Stimulated activated CD8-positive, alpha-beta memory T cell treated with anti-CD3 and anti-CD28 coated beads, Interleukin-7, amount 100 ng/mL, for 1 hour (primary cell): Measurements from ENCODE around the gene OR2Y1.
"Not testable (repeated sequence)": the region's sequence is repeated elsewhere in the genome, so short reads cannot be mapped to it uniquely, and the experiment has no call there.

ENCODE experiments used
- DNase-seq, 2 donors: peaks; one replicate each; pipeline ENCODE4 v3.0.0-alpha.2; 2020; ENCODE audit warnings: low read depth in 2 of 2

OR2Y1 gene, protein sequence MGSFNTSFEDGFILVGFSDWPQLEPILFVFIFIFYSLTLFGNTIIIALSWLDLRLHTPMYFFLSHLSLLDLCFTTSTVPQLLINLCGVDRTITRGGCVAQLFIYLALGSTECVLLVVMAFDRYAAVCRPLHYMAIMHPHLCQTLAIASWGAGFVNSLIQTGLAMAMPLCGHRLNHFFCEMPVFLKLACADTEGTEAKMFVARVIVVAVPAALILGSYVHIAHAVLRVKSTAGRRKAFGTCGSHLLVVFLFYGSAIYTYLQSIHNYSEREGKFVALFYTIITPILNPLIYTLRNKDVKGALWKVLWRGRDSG

GRCh38 chr5:180739958-180740357 lies at the start of gene OR2Y1:
Gene OR2Y1, minus strand, starts transcription at chr5:180740058. Its CDS starts 0 bp downstream, at chr5:180740058.
- no peak for DNase-seq

DNA sequence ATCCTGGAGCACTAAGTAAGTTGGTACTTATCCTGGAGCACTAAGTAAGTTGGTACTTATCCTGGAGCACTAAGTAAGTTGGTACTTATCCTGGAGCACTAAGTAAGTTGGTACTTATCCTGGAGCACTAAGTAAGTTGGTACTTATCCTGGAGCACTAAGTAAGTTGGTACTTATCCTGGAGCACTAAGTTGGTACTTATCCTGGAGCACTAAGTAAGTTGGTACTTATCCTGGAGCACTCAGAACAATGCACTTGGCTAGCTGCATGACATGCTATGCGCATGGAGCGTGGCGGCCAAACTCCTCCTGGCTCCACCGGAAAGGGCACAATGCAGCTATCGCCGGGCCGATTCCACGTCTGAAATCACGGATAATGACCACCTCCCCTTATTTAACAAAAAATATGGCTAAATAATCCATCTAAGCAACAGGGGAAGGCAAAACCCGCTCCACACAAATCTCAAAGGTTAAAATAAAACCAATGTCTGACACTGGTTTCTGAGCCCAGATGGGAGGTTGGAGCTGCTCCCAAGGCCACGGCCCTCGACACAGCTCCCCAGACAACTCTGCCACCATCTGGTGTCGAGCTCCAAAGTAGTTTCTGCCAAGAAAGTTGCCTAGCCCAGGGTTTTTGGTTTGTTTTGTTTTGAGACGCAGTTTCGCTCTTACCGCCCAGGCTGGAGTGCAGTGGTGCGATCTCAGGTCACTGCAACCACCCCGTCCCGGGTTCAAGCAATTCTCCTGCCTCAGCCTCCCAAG lies 49.0 kb upstream of the OR2Y1 start:
- not testable (repeated sequence) for DNase-seq

GRCh38 chr5:180787711-180788431 lies 48.0 kb upstream of the OR2Y1 start:
- no peak for DNase-seq

- DNase-seq: no peak
Measured at GRCh38 chr5:180786531-180787398, 46.9 kb upstream of the OR2Y1 start.

GRCh38 chr5:180785794-180786221 lies 46.0 kb upstream of the OR2Y1 start:
- DNase-seq: no peak

DNA sequence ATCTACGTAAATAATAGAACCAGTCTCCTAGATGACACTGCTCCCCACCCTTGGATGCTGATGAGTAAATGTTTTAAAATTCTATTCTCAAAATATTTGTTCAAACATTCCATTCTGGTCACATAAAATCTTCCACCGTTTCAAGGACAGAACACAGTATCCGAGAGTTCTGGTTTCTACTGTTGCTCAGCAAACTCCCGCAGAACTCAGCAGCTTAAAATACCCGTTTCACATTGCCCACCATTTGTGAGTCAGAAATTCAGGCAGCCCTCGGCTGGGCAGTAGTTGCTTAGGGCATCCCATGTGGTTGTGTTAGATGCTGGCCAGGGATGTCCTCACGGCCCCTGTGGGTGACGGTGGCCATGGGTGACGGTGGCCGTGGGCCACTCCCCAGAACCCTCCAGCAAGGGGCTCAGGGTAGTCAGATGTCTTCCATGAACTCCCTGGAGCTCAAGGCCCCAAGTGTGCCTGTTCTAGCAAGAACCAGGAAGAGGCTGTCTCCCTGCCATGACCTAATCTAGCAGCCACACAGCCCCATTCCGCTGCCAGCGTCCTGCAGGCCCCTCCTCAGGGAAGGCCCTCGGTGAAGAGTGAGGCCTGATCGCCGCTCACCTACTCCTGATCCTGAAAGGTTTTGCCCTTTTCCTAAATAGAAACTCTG lies 45.4 kb upstream of the OR2Y1 start:
- no peak for DNase-seq

DNA sequence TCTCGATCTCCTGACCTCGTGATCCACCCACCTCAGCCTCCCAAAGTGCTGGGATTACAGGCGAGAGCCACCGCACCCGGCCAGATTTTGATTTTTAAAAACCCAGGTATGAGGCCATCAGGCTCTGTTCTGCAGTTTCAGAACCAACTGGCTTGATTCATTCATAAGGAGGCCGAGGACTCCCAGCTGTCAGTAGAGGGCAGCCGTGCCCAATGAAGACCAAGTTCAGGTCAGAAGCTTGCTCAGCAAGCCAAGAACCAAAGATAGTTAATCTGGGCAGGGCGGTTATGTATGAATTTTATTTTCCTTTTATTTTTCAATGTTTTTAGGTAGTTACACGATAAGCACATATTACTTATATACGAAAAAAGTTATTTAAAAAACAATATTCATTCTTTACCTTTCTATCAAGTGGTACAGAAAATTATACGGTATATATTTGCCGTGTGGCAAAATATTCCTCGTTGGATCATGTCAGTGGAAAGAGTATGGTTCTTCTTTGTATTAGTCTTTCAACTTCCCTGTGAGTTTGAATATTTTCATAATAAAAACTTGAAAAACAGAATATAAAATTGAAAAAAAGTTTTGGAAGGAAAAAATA lies 44.7 kb upstream of the OR2Y1 start:
- peak in 1 of 2 donors; percentile 57 for DNase-seq

GRCh38 chr5:180783340-180784052 lies 43.6 kb upstream of the OR2Y1 start:
- no peak for DNase-seq

- DNase-seq: no peak
Measured at GRCh38 chr5:180782748-180783147, 42.9 kb upstream of the OR2Y1 start.

- not testable (repeated sequence) for DNase-seq
Measured at GRCh38 chr5:180781900-180782326, 42.1 kb upstream of the OR2Y1 start.

GRCh38 chr5:180779985-180780610 lies 40.2 kb upstream of the OR2Y1 start:
- no peak for DNase-seq

DNA sequence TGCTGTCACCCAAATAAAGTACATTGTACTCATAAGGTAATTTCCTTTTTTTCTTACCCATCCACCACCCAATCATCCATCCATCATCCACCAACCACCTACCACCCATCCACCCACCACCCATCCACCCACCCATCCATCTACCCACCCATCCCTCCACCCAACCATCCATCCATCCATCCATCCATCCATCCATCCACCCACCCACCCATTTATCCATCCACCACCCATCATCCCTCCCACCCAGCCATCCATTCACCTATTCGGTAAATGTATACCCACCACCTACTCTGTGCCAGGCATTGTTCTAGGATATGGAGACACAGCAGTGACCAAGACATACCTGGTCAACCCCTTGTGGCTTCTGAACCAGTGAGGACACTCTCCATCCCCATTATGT lies 37.6 kb upstream of the OR2Y1 start:
- no peak for DNase-seq

DNA sequence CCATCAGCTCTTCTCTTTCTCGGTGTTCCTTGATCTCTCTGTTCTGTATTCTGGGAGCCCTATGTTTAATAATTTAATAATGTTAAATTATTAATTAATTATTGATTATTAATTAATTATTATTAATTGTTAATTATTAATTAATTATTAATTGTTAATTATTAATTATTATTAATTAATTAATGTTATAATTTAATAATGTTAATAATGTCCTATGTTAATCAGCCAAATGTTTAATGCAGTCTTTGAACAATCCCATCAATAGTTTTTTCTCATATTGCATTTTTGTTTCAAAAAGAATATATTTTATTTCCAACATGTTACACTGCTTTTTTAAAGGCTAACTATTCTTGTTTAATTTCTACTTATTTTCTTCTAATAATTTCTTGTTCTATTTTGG lies 36.5 kb upstream of the OR2Y1 start:
- no peak for DNase-seq

GRCh38 chr5:180775624-180776023 lies 35.8 kb upstream of the OR2Y1 start:
- no peak for DNase-seq

GRCh38 chr5:180771839-180772238 lies 32.0 kb upstream of the OR2Y1 start:
- DNase-seq: no peak

- no peak for DNase-seq
Measured at GRCh38 chr5:180769821-180770220, 30.0 kb upstream of the OR2Y1 start.

DNA sequence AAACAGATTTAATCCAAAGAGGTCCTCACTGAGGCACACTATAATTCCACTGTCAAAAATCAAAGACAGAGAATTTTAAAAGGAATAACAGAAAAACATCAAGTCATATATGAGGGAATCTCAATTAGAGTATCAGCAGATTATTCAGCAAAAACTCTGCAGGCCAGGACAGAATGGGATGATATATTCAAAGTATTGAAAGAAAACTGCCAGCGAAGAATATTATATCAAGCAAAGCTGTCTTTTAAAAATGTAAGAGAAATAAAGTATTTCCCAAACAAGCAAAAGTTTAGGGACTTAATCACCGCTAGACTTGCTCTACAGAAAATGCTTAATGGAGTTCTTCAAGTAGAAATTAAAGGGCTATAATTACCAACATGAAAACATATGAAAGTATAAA lies 15.7 kb upstream of the OR2Y1 start:
- DNase-seq: no peak

DNA sequence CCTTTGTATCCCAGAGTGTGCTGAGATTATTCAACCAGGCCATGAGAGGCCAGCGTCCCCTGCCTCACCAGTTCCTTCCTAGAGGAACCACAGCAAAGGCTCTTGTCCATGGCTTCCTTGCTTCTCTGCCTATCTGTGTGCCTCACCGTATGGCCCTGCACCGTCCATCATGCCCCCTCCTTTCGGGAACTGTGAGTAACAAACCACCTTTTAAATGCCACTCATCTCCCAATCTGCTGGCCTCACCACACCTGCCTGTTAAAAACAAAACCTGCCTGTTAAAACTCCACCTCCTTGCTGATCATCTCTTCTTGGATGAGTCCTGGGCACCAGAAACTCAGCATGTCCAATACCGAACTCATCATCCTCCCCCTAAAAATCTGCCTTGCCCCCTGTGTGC lies 4.4 kb upstream of the OR2Y1 start:
- no peak for DNase-seq

- no peak for DNase-seq
Measured at GRCh38 chr5:180742727-180743126, 2.9 kb upstream of the OR2Y1 start.
